Neural progenitor cell (in vitro differentiated cells): ENCODE data around the gene NBDY. TPM values are rescaled to one million over a fixed set of nuclear protein-coding genes. Genes with fewer than 3 reads are reported as not detected.

Source experiments
- DNase-seq: peaks from one replicate; pipeline ENCODE4 v3.0.0-alpha.2; 2016; ENCODE audit warnings: low spot score
- H2AFZ ChIP-seq: fragments of 200-600 bp; sonication (generic); replicated peaks from 2 replicates; pipeline ENCODE4 v1.6.1; 2016; ENCODE audit warnings: antibody characterized with exemption
- H3F3A ChIP-seq: fragments of 200-600 bp; sonication (generic); 2 replicates; pipeline ENCODE4 v1.6.1; 2016; ENCODE audit warnings: antibody characterized with exemption, low read depth
- H3K27ac ChIP-seq: fragments of 200-600 bp; sonication (generic); 2 replicates; pipeline ENCODE4 v1.5.1; 2016; ENCODE audit warnings: mild to moderate bottlenecking
- H3K27me3 ChIP-seq: fragments of 200-600 bp; sonication (generic); 2 replicates; pipeline ENCODE4 v1.6.1; 2016; ENCODE audit warnings: mild to moderate bottlenecking, moderate library complexity
- H3K36me3 ChIP-seq: fragments of 200-600 bp; sonication (generic); 2 replicates; pipeline ENCODE4 v1.5.1; 2016
- H3K4me1 ChIP-seq: fragments of 200-600 bp; sonication (generic); 2 replicates; pipeline ENCODE4 v1.6.1; 2016; ENCODE audit warnings: mixed run types
- H3K4me2 ChIP-seq: fragments of 200-600 bp; sonication (generic); 2 replicates; pipeline ENCODE4 v1.6.1; 2016
- H3K4me3 ChIP-seq: fragments of 200-600 bp; sonication (generic); 2 replicates; pipeline ENCODE4 v1.5.1; 2016
- H3K79me2 ChIP-seq: fragments of 200-600 bp; sonication (generic); 2 replicates; pipeline ENCODE4 v1.6.1; 2016; ENCODE audit warnings: low read depth
- H3K9ac ChIP-seq: fragments of 200-600 bp; sonication (generic); 2 replicates; pipeline ENCODE4 v1.6.1; 2016
- H3K9me3 ChIP-seq: fragments of 200-600 bp; sonication (generic); 2 replicates; pipeline ENCODE4 v1.5.1; 2016; ENCODE audit warnings: low read depth
- H4K20me1 ChIP-seq: fragments of 200-600 bp; sonication (generic); 2 replicates; pipeline ENCODE4 v1.6.1; 2016; ENCODE audit warnings: low read depth
- H3K27ac Mint-ChIP-seq: 3 replicates; pipeline ENCODE4 v1.8.0; 2021; ENCODE audit warnings: mixed read lengths
- H3K27me3 Mint-ChIP-seq: 2 replicates; pipeline ENCODE4 v1.8.0; 2022; ENCODE audit warnings: low read depth, mild to moderate bottlenecking, inconsistent platforms, moderate library complexity, mixed read lengths; ENCODE audit not compliant: insufficient read depth
- H3K36me3 Mint-ChIP-seq: 3 replicates; pipeline ENCODE4 v1.8.0; 2021; ENCODE audit warnings: mixed read lengths
- H3K4me1 Mint-ChIP-seq: 3 replicates; pipeline ENCODE4 v1.8.0; 2021; ENCODE audit warnings: mixed read lengths
- H3K4me3 Mint-ChIP-seq: 3 replicates; pipeline ENCODE4 v1.8.0; 2021; ENCODE audit warnings: mild to moderate bottlenecking, moderate library complexity, mixed read lengths
- H3K9me3 Mint-ChIP-seq: 3 replicates; pipeline ENCODE4 v1.8.0; 2020; ENCODE audit warnings: mixed read lengths
- CTCF ChIP-seq: fragments of 200-600 bp; sonication (generic); IDR thresholded peaks from 2 replicates; pipeline ENCODE4 v1.5.1; 2017; ENCODE audit warnings: antibody characterized with exemption, mild to moderate bottlenecking
- EZH2 ChIP-seq: fragments of 200-600 bp; sonication (generic); IDR thresholded peaks from 2 replicates; pipeline ENCODE4 v1.6.1; 2017; ENCODE audit warnings: antibody characterized with exemption, mild to moderate bottlenecking, moderate library complexity
- EZH2phosphoT487 ChIP-seq: fragments of 200-600 bp; sonication (generic); IDR thresholded peaks from 2 replicates; pipeline ENCODE4 v1.6.1; 2017; ENCODE audit warnings: antibody characterized with exemption
- total RNA-seq: library from RNA; depleted of rRNA; stranded (reverse); fragments of >200 nt; gene quantifications from 2 replicates; pipeline ENCODE4 v1.2.3, GENCODE V29; 2015; ENCODE audit warnings: low replicate concordance

Gene NBDY
- total RNA-seq, 1 donor from 2014 or later, result 12.2 TPM

DNA sequence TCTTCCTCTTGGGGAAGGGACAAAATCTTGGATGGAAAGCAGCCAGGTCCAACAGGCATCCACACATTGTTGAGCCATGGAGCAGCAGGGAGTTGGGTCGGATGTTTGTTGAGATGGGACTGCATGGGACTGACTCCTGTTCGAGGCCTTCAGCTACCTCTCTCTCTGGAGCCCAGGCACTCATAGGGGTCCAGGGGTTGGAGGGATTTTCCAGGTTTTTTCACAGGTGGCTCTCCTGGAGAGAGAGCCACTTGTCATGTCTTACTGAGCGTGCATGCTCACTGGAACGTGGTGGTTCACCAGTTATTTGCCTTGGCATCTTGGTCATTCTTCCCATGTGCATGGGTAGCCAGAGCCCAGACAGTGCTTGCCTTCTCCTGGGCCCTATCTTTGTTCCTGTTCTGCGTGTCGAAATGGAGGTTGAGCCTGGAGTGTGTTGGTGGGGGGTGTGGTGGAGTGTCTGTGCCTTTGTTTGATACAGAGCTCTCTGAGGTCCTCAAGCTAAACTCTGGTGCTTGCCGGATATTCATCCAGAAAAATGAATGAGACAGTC lies 60.6 kb downstream of the NBDY start:
- Histone ChIP-seq H3K27me3 (no peaks in the 10 kb centered on the region), H3K4me1 (peaks cover 6% of the 10 kb centered on the region), H3K27ac (no peak overlapping the region), H3K4me2 (no peak overlapping the region), H3K9ac (no peak overlapping the region), H3K9me3 (no peaks in the 10 kb centered on the region), H3K36me3 (no peaks in the 10 kb centered on the region), H3F3A (no peaks in the 10 kb centered on the region), H2AFZ (no peak overlapping the region), H3K79me2 (no peaks in the 10 kb centered on the region), H4K20me1 (no peaks in the 10 kb centered on the region), H3K4me3 (no peak overlapping the region)
- Mint-ChIP-seq H3K27me3 (peaks cover 4% of the 10 kb centered on the region), H3K4me1 (no peaks in the 10 kb centered on the region), H3K4me3 (no peak overlapping the region), H3K9me3 (peaks cover 38% of the 10 kb centered on the region), H3K27ac (no peak overlapping the region), H3K36me3 (peaks cover 43% of the 10 kb centered on the region)
- DNase-seq, result peak; percentile 0
- TF ChIP-seq EZH2phosphoT487 (no peak), CTCF (no peak), EZH2 (no peak)

- H3K27me3 ChIP-seq, result no peaks in the 10 kb centered on the region
- no peaks in the 10 kb centered on the region for H3F3A ChIP-seq
- Mint-ChIP-seq H3K4me3 (no peak overlapping the region), H3K27ac (no peak overlapping the region), H3K36me3 (peaks cover 42% of the 10 kb centered on the region), H3K9me3 (peaks cover 32% of the 10 kb centered on the region), H3K27me3 (no peaks in the 10 kb centered on the region), H3K4me1 (no peaks in the 10 kb centered on the region)
- peak; percentile 0 for DNase-seq
- no peaks in the 10 kb centered on the region for H3K4me1 ChIP-seq
- no peak overlapping the region for H3K4me3 ChIP-seq
- H2AFZ ChIP-seq, result no peak overlapping the region
- H3K4me2 ChIP-seq, result no peak overlapping the region
- no peaks in the 10 kb centered on the region for H4K20me1 ChIP-seq
- no peaks in the 10 kb centered on the region for H3K9me3 ChIP-seq
- H3K36me3 ChIP-seq, result no peaks in the 10 kb centered on the region
- no peaks in the 10 kb centered on the region for H3K79me2 ChIP-seq
- no peak overlapping the region for H3K27ac ChIP-seq
- no peak overlapping the region for H3K9ac ChIP-seq
- TF ChIP-seq EZH2phosphoT487 (no peak), EZH2 (no peak)
These were observed 61.7 kb downstream of the NBDY start for GRCh38 chrX:56790778-56791177.

DNA sequence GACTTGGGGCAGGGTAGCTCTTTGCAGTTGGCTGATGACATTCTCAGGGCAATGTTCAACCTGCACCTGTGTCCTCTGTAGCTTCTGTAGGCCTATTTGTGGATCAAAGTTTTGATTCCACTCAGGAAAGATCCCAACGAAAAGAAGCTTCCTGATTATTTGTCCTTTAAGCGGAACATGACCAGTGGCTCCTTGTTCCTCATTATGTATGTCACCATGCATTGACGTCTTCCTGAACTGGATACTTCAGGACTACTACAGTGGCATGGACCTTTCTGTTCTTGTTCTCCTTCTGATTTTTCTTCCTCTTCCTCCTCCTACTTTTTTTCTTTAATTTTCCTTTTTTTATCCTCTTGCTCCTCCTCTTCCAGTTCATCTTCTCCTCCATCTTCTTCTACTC lies 62.4 kb downstream of the NBDY start:
- peak; percentile 0 for DNase-seq
- Histone ChIP-seq H3K27me3 (no peaks in the 10 kb centered on the region), H3K4me2 (no peak overlapping the region), H3K27ac (no peak overlapping the region), H3K4me3 (no peak overlapping the region), H3K4me1 (no peaks in the 10 kb centered on the region), H3K36me3 (no peaks in the 10 kb centered on the region), H3K9ac (no peak overlapping the region), H3K79me2 (no peaks in the 10 kb centered on the region), H3K9me3 (no peaks in the 10 kb centered on the region), H2AFZ (no peak overlapping the region), H3F3A (no peaks in the 10 kb centered on the region), H4K20me1 (no peaks in the 10 kb centered on the region)
- no peak for TF ChIP-seq CTCF
- TF ChIP-seq EZH2phosphoT487, result no peak
- TF ChIP-seq EZH2, result no peak
- Mint-ChIP-seq H3K9me3 (peaks cover 31% of the 10 kb centered on the region), H3K27ac (no peak overlapping the region), H3K27me3 (no peaks in the 10 kb centered on the region), H3K36me3 (peaks cover 39% of the 10 kb centered on the region), H3K4me3 (no peak overlapping the region), H3K4me1 (no peaks in the 10 kb centered on the region)

DNA sequence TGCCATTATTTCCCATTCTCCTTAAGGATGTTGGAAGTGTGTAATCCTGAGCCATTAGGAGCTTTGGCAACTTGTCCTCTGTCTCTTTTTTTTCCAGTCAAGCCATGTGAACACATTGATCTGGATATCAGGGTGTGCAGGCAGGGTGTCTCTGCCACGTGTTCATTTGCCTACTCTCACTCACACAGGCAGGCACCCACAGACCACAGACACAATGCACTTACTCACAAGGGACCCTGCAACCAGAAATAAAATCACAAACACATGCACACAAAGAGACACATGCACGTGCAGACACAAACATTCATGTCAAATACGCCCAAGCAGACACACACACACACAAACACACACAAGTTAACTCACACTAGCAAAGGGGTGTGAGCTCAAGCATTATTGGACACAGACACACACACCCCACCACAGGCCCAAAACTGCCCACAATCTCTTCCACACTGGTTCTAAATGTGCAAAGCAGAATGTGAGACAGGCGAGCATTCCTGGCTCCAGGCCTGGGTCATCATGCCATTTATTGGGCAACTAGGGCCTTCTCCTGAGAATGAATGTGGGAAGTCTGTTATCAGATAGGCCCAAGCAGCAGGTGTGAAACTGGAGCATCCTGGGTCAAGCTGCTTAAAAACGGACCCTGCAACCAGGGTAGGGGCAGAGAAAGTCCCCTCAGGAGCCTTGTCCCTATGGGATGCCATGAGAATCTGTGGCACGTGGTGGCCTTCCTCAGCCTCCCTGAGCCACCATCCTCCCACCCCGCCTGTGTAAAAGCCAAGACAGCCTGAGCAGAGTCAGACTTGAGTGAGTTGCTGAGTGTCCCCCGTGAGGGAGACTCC lies 63.4 kb downstream of the NBDY start:
- Histone ChIP-seq H4K20me1 (no peaks in the 10 kb centered on the region), H3K36me3 (no peaks in the 10 kb centered on the region), H3K27ac (no peak overlapping the region), H3K4me1 (no peaks in the 10 kb centered on the region), H2AFZ (no peak overlapping the region), H3K79me2 (no peaks in the 10 kb centered on the region), H3K27me3 (no peaks in the 10 kb centered on the region), H3K9ac (no peak overlapping the region), H3F3A (no peaks in the 10 kb centered on the region), H3K9me3 (no peaks in the 10 kb centered on the region), H3K4me2 (no peak overlapping the region), H3K4me3 (no peak overlapping the region)
- no peak for DNase-seq
- TF ChIP-seq EZH2 (no peak), CTCF (no peak), EZH2phosphoT487 (no peak)
- Mint-ChIP-seq H3K27me3 (no peaks in the 10 kb centered on the region), H3K9me3 (peaks cover 25% of the 10 kb centered on the region), H3K4me3 (no peak overlapping the region), H3K36me3 (peaks cover 34% of the 10 kb centered on the region), H3K27ac (no peak overlapping the region), H3K4me1 (no peaks in the 10 kb centered on the region)
